Tibial nerve (tissue), 3 donors: ENCODE measurements around the gene PGBD5.

Experiments
- POLR2A ChIP-seq, 2 donors: fragments of 450-650 bp; IDR thresholded peaks; one replicate each; pipeline ENCODE4 v1.6.1; 2017; ENCODE audit warnings: antibody characterized with exemption in 2 of 2, mild to moderate bottlenecking in 2 of 2, moderate library complexity in 2 of 2
- TF ChIP-seq, protein P1 (sequence below), 5 experiments: fragments of 200-600 bp in 3 of 5; fragments of 450-650 bp in 2 of 5; sonication (generic) in 3 of 5; IDR thresholded peaks; one replicate each; pipeline ENCODE4 v1.5.1; 2016 to 2019; ENCODE audit warnings: antibody characterized with exemption in 5 of 5, mild to moderate bottlenecking in 3 of 5, moderate library complexity in 2 of 5

GRCh38 chr1:230379462-230379861, 46.7 kb downstream of the PGBD5 start:
- TF ChIP-seq POLR2A (IDR thresholded peaks at IDR 0.05), result no peak
- TF ChIP-seq, protein P1, sequence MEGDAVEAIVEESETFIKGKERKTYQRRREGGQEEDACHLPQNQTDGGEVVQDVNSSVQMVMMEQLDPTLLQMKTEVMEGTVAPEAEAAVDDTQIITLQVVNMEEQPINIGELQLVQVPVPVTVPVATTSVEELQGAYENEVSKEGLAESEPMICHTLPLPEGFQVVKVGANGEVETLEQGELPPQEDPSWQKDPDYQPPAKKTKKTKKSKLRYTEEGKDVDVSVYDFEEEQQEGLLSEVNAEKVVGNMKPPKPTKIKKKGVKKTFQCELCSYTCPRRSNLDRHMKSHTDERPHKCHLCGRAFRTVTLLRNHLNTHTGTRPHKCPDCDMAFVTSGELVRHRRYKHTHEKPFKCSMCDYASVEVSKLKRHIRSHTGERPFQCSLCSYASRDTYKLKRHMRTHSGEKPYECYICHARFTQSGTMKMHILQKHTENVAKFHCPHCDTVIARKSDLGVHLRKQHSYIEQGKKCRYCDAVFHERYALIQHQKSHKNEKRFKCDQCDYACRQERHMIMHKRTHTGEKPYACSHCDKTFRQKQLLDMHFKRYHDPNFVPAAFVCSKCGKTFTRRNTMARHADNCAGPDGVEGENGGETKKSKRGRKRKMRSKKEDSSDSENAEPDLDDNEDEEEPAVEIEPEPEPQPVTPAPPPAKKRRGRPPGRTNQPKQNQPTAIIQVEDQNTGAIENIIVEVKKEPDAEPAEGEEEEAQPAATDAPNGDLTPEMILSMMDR (IDR thresholded peaks at IDR 0.05), result no peak
